K562 (cell line): ENCODE measurements around the gene APCDD1. TPM values are rescaled to one million over a fixed set of nuclear protein-coding genes. Genes with fewer than 3 reads are reported as not detected.

Experiments
- COPS2 ChIP-seq: fragments of 450-650 bp; conservative IDR thresholded peaks from 2 replicates; pipeline ENCODE4 v1.6.1; 2016; ENCODE audit warnings: mild to moderate bottlenecking, moderate library complexity
- polyA plus RNA-seq, 8 experiments: library from polyadenylated mRNA; depleted of rRNA in 4 of 8; stranded (reverse) in 5 of 8; unstranded in 3 of 8; fragments of >200 nt; fragmentation: Nextera tagmentation in 2 of 8; fragmentation: Illumina TruSeq in 1 of 8; extraction: Ambion mirVana in 2 of 8; extraction: Trizol in 1 of 8; gene quantifications; 2 replicates each; pipeline versions ENCODE4 v1.2.1 to v1.2.3, GENCODE V29; 2011 to 2014; ENCODE audit warnings: inconsistent platforms in 1 of 8, missing spikeins in 1 of 8
- total RNA-seq, 7 experiments: library from RNA; depleted of rRNA in 6 of 7; stranded (reverse); fragments of >200 nt in 6 of 7; fragmentation: Illumina TruSeq in 2 of 7; extraction: Trizol in 2 of 7; gene quantifications; 2 replicates each; pipeline versions ENCODE4 v1.2.1 to v1.2.3, GENCODE V29; 2011 to 2021; ENCODE audit warnings: low replicate concordance in 1 of 7
- TF ChIP-seq, protein P1 (sequence below), 2 experiments: fragments of 450-650 bp in 1 of 2; sonication (generic) in 1 of 2; formaldehyde crosslinking in 1 of 2; IDR thresholded peaks; 2 replicates each; pipeline versions ENCODE4 v1.7.1 to v1.9.0; 2016 to 2022; ENCODE audit warnings: inconsistent platforms in 1 of 2, mild to moderate bottlenecking in 1 of 2, missing genetic modification reagents in 1 of 2

APCDD1 gene
- total and polyA plus RNA-seq, 9 of the 15 experiments (the other 6 are each of a cell fraction or from before 2014, with no cell fraction given): 0.07 TPM; not detected in 8

GRCh38 chr18:10405816-10406663 lies 48.4 kb upstream of the APCDD1 start (continued):
- TF ChIP-seq, protein P1, sequence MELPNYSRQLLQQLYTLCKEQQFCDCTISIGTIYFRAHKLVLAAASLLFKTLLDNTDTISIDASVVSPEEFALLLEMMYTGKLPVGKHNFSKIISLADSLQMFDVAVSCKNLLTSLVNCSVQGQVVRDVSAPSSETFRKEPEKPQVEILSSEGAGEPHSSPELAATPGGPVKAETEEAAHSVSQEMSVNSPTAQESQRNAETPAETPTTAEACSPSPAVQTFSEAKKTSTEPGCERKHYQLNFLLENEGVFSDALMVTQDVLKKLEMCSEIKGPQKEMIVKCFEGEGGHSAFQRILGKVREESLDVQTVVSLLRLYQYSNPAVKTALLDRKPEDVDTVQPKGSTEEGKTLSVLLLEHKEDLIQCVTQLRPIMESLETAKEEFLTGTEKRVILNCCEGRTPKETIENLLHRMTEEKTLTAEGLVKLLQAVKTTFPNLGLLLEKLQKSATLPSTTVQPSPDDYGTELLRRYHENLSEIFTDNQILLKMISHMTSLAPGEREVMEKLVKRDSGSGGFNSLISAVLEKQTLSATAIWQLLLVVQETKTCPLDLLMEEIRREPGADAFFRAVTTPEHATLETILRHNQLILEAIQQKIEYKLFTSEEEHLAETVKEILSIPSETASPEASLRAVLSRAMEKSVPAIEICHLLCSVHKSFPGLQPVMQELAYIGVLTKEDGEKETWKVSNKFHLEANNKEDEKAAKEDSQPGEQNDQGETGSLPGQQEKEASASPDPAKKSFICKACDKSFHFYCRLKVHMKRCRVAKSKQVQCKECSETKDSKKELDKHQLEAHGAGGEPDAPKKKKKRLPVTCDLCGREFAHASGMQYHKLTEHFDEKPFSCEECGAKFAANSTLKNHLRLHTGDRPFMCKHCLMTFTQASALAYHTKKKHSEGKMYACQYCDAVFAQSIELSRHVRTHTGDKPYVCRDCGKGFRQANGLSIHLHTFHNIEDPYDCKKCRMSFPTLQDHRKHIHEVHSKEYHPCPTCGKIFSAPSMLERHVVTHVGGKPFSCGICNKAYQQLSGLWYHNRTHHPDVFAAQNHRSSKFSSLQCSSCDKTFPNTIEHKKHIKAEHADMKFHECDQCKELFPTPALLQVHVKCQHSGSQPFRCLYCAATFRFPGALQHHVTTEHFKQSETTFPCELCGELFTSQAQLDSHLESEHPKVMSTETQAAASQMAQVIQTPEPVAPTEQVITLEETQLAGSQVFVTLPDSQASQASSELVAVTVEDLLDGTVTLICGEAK (IDR thresholded peaks at IDR 0.05): no peak
- TF ChIP-seq, protein P1 (CRISPR knock-in tag; IDR thresholded peaks at IDR 0.05): no peak
- TF ChIP-seq COPS2: no peak
